Umbilical cord (tissue), 2 donors: Measurements from ENCODE around the gene ZNF429. TPM values are rescaled to one million over a fixed set of nuclear protein-coding genes. Genes with fewer than 3 reads are reported as not detected.

Experiments used
- DNase-seq: peaks from one replicate; pipeline ENCODE4 v3.0.0-alpha.2; 2015; ENCODE audit warnings: low spot score
- total RNA-seq: library from RNA; depleted of rRNA; stranded (reverse); fragments of >200 nt; gene quantifications from one replicate; pipeline ENCODE4 v1.2.3, GENCODE V29; 2014; ENCODE audit warnings: low replicate concordance; ENCODE audit not compliant: insufficient read depth

The ZNF429 gene
- total RNA-seq, 1 donor from 2014 or later = 22.6 TPM

DNA sequence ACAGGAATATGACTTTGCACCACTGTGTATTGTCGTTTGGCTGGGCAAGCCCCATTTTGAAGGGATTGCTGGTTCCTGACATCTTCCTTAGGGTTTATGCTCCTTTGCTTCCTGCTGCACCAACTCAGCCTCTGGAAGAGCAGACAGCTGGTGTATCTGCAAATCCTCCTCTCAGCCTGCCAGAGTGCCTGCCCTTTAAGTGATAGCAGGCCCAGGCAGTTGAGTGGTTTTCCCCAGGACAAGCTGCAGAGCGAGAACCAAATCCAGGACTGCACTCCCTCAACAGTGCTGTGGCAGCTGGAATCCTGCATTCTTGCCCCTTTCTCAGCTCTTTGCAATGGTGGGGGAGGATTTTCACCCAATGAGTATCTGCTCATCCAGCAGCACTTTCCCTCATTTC is 85.5 kb downstream of the ZNF429 start:
- peak; percentile 89 for DNase-seq

- no peak for DNase-seq
Observed at GRCh38 chr19:21593008-21593481, 87.6 kb downstream of the ZNF429 start.

DNA sequence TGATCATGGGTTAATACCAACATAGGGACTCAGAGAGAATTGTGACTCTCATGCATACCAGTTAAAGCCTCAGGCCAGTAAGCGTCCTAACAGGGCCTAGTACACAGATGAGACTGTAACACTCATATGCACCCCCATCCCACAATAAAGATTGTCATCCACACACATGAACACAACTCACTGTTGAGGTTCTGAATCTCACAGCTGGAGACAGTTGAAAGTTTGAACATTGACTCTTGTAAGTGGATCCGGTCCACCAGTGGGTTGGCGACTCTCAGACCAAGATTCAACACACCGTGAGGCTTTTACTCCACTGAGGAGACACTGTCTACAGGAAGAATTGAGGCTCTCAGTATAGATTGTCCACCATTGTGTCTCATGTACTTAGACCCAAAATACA is 88.1 kb downstream of the ZNF429 start:
- no peak for DNase-seq

GRCh38 chr19:21593934-21594820 is 88.8 kb downstream of the ZNF429 start:
- no peak for DNase-seq

DNA sequence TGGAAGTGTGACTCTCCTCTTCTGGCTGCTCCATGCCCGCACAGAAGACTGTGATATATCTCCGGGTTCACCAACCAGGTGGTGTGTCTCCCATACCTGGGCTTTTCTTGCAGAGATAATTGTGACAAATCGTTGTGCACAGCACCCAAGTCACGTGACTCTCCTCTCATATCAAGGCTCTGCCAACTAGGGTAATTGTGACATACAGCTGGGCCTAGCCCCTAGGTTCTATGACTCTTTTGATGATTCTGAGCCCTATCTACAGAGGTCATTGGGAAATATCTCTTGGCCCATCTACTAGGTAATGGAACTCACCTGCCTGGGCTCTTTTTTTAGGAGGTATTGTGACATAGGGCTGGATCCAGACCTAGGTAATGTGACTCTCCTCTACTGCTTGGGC is 89.8 kb downstream of the ZNF429 start:
- no peak for DNase-seq

- no peak for DNase-seq
Observed at GRCh38 chr19:21602082-21602658, 96.8 kb downstream of the ZNF429 start.

GRCh38 chr19:21602659-21603430 is 97.4 kb downstream of the ZNF429 start:
- peak; percentile 79 for DNase-seq

DNA sequence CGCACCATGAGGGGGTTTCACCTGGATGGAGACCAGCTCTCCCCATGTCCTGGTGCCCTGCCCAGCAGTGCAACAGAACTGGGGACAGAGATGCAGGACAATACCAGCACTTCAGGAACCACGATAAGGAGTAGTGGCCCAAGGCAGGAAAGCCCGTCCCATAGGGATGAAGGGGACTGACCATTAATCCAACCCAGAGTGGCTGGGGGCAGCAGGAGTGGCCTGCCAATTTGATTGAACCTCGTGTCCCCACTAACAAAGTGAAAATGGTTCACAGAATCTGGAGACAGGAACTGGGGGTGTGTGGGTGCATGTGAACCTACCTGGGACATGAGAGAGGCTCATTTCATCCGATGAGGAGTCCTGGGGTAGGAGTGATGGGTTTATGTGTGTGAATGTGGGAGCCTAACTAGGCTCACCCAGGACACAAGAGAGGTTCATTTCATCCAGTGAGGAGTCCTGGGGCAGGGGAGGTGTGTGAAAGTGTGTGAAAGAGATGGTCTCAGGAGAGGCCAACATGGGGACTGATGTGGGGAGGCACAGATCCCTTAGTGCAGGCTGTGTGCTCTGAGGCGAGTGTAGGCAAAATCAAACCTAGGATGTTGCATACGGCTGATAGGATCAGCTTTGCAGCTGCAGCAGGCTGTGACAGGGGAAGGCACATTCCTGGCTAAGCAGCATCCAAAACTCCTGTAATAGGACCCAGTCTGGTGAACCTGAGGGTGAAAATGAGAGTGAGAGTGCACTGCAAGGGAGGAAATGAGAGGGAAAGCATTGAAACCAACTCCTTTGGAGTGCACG is 98.2 kb downstream of the ZNF429 start:
- no peak for DNase-seq

DNA sequence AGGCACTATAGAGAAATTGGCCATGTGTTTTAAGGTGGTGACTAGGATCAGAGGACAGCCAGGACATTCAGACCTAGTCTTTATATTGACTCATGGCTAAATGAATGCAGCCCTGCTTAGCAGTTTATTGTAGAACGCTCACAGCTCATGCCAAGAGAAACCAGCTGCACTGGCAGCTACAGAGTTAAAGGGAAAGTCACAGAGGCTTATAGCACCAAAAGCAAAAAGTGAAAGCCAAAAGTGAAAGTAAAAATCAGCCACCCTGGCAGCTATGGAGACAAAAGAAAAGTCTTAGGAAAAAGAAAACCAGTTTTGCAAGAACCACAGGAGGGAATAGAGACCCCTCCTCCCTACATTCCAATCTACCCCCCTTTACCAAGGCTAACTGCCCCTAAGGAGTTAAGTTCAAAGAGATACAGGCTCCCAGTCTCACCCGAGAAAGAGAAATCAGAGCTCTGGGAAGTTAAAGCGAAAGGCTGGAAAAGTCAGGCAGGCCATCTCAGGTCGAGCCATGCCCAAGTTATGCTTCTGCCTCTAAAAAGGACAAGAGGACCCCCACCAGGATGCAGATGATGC is 99.0 kb downstream of the ZNF429 start:
- DNase-seq = peak; percentile 80

Other genes starting within 250 kb of the ZNF429 start
- gene ZNF708, start 176.2 kb upstream of the ZNF429 start, total RNA-seq = 16.4 TPM
- 16.4 TPM for gene ZNF738, start 146.6 kb upstream of the ZNF429 start, total RNA-seq
- gene ZNF493, start 108.5 kb upstream of the ZNF429 start, total RNA-seq = 49.8 TPM